Cerebellar cortex (tissue), 1 donor: ENCODE measurements around the gene KSR2.
"Not testable (repeated sequence)": the region's sequence is repeated elsewhere in the genome, so short reads cannot be mapped to it uniquely, and the experiment has no call there.

Experiments used
- DNase-seq: peaks from one replicate; pipeline ENCODE4 v3.0.0-alpha.2; 2015; ENCODE audit warnings: low spot score

Gene KSR2

DNA sequence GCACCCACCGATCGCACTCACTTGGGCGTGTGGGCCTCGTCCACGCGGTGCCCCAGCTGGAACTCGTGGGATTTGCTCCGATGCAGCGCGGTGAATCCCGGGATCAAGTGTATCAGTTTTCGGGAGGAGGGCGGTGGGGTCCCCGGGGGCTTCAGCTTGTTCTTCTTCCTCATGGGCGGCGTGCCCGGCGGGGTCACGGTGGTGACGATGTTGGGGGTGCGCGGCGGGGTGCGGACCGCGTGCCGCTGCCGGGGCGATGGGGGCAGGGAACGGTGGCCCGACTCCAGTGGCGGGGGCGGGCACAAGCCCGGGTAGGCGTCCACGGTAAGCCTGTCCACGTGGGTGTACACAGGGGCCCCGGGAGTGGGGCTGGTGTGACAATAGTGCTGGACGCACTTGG is 207.8 kb downstream of the KSR2 start:
- no peak for DNase-seq

DNA sequence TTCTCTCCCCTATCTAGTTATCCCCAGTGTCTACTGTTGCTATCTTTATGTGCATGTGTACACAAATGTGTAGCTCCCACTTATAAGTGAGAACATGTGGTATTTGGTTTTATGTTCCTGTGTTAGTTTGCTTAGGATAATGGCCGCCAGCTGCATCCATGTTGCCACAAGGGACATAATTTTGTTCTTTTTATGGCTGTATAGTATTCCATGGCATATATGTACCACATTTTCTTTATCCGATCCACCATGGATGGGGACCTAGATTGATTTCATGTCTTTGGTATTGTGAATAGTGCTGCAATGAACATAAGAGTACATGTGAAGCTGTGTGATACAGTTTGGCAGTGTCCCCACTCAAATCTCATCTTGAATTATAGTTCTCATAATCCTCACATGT is 218.1 kb downstream of the KSR2 start:
- no peak for DNase-seq

DNA sequence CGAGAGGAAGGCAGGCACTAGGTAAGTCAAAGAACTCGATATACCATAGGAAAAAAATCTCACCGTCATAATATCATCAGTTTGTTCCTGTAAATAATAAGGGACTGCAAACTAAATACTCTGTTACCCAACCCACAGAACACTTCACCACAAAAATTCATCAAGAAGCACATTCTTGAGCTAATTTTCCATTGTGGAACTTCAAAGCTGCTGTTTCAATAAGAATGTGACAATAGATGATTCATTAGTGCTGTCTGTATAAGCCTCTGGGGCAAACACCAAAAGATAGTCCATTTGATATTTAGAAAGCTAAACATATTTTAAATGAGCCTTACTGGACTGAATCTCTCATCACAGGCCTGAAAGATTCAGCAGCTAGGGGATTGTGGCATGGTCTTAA is 219.4 kb downstream of the KSR2 start:
- DNase-seq, result no peak

DNA sequence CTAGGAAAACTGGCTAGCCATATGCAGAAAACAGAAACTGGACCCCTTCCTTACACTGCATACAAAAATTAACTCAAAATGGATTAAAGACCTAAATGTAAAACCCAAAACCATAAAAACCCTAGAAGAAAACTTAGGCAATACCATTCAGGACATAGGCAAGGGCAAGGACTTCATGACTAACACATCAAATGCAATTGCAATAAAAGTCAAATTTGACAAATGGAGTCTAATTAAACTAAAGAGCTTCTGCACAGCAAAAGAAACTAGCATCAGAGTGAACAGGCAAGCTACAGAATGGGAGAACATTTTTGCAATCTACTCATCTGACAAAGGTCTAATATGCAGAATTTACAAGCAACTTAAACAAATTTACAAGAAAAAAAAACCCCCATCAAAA is 222.4 kb downstream of the KSR2 start:
- DNase-seq, result not testable (repeated sequence)

DNA sequence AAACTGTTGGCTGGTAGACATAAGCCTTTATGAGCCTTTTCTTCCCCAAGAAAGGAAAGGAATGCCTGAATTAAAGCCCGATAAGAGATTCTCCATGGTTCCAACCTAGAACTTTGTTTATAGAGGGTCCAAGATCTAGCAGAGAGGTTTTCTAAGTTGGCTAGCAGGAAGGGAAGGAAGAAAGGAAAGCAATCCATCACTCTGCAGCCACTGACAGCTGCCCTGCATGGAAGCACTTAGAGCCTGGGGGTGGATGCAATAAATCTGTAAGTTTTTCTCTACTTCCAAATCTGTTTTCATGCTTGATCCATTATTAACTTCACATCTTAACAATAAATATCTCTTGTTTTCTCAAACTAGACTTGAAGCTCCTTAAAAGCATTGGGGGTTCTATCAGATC is 224.4 kb downstream of the KSR2 start:
- no peak for DNase-seq

DNA sequence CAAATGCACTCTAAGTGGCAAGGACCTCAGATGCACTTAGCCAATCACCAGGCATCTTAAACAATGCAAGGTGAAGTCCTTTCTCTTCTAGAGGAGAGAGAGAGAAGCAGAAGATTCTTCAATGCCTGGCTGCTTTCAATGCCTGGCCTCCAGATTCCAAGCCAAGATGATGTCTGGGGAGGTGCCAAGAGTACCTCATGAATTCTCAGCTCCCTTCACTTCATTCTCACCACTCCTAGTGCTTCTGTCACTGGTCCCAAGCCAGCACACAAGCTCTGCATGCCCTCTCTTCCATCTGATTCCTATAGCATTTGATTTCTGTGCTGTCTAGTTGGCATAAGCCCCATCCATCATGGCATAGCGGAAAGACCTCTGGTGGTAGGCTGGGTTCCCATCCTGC is 225.0 kb downstream of the KSR2 start:
- DNase-seq, result peak; percentile 80

DNA sequence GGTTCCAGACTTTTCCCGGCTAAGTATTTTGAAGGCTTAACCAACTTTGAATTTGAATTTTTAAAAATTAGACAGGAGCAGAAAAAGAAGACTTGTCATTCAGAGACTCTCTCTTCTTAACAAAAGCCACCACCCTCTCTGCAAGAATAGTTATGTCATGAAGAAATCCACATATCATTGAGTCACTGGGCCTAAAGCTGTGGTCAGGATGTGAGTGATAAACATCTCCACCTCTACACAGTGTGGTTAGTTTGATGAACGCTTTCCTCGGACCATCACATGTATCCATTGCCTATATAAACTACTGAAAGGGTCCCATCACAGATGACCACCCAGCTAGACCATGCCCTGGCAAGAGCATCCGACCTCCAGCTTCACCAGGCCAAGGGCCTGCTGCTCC is 226.1 kb downstream of the KSR2 start:
- no peak for DNase-seq

DNA sequence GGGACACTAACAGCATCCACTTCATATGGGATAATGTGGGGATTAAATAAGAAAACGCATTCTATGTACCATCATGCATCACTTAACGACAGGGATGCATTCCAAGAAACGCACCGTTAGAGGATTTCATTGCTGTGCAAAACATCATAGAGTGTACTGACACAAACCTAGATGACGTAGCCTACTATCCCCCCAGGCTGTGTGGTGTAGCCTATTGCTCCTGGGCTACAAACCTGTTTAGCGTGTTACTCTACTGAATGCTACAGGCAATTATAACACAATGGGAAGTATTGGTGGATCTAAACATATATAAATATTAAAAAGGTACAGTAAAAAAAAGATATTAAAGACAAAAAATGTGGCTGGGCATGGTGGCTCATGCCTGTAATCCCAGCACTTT is 230.6 kb downstream of the KSR2 start:
- DNase-seq, result no peak

DNA sequence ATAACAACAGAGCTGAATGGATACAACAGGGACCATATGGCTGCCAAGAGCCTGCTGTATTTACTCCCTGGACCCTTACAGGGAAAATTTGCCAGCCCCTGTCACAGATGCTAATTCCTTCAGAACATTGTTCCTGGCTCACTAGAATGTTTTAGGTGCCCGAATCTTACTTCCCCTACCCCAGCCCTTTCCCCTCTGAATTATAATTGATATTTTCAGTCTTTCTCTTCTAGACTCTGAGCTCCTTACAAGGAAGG is 235.3 kb downstream of the KSR2 start:
- DNase-seq, result peak; percentile 65

DNA sequence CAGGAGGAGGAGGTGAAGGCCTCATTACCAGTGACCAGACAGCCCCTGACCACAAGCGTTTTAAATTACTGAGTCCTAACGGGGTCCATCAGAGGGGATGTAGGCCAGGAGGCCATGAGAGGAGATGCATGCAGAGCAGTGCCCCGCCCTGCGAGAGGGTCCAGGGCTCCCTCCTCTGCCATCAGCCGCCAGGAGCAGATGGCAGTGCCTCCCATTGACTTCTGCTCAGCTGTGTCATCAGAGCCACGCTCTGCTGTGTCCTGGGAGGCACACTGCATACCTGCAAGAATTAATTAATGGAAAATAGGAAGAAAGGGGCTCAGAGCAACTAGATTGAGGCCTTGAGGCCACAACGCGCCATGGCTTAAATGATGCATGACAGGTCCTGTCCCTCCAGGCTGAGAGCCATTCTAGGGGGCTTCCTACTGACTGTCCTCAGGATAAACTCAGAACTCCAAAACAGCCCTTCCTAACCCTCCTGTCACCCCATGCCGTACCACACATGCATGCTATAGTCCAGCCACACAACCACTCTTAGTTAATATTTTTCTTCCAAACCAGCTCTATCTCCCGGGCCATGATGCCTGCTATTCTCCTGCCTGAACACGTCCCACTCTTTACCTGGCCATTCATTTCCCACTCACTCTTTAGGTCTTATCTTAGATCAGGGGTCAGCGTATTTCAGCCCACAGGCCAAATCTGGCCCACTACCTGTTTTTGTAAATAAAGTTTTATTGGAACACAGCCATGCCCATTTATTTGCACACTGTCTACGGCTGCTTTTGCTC is 235.8 kb downstream of the KSR2 start:
- DNase-seq, result peak; percentile 80

DNA sequence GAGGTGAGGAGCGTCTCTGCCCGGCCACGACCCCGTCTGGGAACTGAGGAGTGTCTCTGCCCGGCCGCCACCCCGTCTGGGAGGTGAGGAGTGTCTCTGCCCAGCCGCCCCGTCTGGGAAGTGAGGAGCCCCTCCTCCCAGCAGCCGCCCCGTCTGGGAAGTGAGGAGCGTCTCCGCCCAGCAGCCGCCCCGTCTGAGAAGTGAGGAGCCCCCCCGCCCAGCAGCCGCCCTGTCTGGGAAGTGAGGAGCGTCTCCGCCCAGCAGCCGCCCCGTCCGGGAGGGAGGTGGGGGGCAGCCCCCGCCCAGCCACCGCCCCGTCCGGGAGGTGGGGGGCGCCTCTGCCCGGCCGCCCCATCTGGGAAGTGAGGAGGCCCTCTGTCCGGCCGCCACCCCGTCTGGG is 237.7 kb downstream of the KSR2 start:
- DNase-seq, result not testable (repeated sequence)

DNA sequence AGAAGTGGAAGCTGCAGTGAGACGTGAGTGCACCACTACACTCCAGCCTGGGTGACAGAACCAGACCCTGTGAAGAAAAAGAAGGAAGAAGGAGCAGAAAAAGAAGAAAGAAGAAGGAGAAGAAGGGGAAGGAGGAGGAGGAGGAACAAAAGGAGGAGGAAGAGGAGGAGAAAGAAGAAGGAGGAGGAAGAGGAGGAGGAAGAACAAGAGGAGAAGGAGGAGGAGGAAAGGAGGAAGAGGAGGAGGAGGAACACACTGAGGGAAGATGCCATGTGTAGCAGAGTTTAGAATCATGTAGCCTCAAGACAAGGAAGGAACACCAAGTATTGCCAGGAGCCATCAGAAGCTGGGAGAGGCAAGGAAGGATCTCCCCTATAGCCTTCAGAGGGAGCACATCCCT is 241.5 kb downstream of the KSR2 start:
- DNase-seq, result no peak

DNA sequence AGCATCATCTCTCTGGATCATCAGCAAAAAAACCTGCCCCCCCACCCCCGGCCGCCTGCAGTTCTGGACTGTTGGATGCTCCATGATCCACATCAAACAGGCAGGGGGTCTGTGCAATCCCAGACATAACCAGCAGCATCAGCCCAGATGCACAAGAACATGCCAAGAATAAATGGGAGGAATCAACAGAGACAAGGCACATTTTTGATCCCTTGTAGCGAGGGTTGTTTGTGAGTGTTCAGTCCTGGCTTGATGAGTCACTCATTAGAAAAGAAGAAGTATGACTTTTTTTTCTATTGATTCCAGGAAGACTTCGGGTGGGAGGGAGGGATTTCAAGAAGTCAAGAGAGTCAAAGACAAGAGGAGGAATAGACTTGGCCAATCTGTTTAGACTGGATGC is 244.2 kb downstream of the KSR2 start:
- no peak for DNase-seq

DNA sequence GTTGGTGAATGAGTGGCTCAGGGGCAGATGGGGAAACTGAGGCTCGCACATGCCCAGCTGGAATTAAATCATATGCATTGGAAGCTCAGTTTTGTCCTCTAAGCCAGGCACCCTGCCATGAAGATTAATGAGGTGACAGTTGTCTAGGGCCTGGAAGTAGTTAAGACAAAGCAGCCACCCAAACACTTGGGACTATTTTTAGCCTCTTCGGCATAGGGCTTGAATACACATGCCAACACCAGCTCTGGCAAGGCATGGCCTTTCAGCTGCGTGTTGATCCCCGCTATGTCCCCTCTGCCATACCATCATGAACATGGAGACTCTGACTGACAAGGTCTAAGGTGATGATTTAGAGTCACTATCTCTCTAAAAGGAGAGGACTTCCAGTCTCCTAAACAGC is 250.2 kb downstream of the KSR2 start:
- no peak for DNase-seq

DNA sequence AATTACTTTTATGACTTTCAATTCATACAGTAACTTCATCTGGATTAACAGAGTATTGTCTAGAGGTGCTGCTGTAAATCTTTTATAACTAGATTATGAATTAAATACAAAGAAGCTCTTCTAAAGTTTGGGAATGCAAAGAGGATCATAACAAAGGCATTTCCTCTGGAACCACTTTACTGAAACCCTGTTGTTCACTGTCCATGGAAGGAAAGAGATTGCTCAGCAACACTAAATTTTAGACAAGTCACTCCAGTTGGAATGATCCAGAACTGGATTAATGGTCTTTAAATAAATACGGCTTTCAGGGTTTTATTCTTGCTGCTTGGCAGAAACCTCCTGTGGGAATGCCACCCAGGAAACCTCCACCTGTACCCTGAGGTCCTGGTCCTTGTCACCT is 250.6 kb downstream of the KSR2 start:
- DNase-seq, result no peak

DNA sequence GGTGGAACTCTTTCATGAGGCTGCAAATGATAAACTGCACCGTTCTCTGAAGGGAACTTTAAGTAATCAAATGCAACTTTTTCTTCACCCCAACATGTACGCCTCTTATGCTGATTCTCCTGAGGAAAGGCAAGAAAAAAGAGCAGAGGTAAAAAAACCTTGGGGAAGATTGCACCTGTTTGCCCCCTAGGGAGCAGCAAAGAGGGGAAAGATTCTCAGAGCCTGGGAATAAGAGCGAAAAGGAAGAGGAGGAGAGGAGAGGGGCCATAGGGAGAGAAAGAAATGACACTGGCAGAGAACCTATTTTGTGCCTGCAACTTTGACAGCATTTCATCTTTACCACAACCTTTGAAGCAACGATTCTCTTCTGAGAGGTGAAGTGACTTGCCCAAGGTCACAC is 254.6 kb downstream of the KSR2 start:
- DNase-seq, result no peak

DNA sequence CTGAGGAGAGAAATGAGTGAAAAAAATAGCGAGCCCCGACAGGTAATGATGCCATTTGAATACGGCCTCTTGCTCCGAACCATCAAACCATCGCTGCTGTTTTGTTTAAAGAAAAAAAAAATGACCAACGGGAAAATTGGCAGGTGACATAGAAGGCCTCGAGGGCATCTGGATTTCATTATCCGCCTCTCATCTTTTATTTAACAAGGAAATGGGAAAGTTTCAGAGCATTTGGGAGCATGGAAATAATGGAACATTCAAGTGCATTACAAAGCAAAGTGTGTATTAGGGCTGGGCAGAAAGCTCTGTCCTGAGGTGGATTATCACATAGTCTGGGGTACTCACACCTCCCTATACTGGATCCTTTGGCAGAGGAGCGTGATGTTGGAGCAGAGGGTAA is 258.7 kb downstream of the KSR2 start:
- no peak for DNase-seq

DNA sequence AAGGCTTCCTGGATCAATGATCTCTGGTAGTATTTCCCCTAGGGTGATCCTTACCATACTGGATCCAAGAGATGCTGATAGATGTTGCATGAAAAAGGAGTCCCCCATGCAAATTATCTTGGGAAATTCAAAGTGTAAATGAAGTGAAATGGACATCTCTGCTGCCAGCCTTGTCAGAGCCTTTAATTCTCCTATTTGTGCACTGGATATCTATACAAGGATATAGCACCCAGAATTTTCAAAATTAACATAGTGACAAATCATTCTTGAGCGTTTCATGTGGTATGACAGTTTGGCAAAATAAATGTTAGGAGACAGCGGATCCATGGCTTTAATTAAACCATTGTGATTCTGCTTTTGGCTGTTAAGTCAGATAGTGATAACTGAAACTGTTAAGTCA is 260.9 kb downstream of the KSR2 start:
- DNase-seq, result no peak

DNA sequence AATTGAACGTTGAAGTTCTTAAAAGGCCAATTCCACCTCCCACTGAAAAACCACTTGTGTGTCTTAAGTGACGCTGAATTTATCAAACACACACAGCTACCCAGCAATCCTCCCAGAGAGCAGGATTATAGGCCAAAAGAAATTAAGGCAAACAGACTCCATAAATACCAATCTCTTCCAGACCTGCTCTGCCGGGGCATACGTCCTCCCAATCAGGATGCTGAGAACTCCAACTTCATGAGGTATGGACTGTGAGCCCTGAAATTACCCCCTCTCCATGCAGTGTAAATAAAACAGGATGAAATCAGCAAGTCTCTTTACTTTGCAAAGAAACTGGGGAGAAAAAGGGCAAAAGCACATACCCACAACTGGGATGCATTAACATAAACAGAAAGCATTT is 265.2 kb downstream of the KSR2 start:
- no peak for DNase-seq

DNA sequence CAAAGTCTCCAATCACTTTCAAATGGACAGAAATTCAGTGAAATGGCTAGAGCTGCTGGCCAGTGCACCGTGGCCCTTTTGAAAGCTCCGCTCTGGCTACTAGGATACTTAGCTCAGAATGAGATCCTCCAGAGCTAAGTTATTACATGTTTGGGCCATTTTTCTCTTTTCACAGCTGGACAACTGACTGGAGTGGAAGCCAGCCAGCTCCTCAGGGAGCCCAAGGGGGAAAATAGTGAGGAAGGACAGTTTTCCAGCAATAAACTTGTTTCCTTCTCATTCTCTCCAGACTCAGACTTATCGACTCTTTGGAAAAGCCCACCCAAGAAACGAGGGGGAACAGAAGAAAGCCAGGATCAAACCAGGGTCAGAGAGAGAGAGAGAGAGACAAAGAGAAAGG is 266.0 kb downstream of the KSR2 start:
- no peak for DNase-seq

DNA sequence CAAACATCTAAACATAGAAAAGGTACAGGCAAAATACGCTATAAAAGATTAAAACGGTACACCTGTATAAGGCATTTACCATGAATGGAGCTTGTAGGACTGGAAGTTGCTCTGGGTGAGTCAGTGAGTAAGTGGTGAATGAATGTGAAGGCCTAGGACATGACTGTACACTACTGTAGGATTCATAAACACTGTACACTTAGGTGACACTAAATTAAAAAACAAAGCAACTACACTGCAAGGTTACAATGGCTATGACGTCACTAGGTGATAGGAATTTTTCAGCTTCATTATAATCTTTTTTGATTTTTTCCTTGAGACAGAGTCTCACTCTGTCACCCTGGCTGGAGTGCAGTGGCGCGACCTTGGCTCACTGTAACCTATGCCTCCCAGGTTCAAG is 269.2 kb downstream of the KSR2 start:
- no peak for DNase-seq

DNA sequence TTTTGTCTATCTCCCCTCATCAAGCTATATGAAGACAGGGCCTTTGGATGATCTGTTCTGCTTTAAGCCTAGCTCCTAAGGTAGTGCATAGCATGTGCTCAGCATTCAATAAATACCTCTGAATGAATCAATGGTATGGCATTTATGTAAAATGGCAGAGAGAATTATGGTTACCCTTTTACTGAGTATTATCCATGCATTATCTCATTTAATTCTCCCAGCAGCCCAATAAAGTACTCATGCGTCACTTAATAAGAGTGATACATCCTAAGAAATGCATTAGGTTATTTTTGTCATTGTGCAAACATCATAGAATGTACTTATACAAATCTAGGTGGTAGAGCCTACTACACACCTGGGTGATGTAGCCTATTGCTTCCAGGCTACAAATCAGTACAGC is 269.7 kb downstream of the KSR2 start:
- no peak for DNase-seq

DNA sequence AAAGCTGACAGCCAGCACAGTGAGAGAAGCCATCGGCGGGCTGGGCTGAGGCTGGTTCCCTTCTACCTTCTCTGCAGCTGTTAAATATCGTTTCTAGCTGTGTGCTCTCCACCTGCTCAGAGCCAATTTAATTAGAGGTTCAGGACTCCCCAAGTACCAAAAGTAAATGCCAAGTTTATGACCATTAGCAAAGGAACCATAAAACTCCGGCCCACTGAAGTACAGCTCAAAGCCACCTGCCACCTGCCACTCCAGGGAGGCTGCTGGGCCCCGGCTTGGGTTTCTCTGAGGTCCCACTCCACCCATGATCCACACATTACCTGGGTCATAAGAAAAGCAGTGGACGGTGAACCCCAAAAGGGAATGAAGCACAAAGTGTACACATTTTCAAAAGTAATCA is 272.8 kb downstream of the KSR2 start:
- DNase-seq, result no peak

DNA sequence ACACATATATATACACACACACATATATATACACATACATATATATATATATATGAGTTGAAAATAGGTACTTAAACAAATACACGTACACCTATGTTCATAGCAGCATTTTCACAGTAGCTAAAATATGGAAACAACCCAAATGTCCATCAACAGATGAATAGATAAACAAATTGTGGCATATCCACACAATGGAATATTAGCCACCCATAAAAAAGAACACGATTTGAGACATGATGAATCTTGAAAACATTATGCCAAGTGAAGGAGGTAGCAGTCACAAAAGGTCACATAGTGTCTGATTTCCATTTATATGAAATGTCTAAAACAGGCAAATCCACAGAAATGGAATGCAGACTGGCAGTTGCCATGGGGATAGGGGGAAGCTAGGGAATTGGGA is 276.3 kb downstream of the KSR2 start:
- DNase-seq, result no peak

DNA sequence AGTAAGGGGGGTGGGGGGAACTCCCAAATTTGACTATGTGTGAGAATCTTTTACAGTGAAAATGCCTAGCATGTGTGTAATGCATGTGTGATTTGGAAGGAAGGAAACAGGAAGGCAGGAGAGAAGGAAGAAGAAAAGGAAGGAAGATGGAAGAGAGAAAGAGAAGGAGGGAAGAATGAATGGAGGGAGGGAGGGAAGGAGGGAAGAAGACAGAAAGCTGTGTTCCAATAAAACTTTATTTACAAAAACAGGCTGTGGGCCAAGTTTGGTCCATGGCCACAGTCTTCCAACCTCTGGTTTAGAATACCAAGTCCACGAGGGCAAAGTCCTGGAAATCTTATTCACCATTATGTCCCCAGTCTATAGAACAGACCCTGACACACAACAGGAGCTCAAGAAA is 278.9 kb downstream of the KSR2 start:
- no peak for DNase-seq
